OCI-LY7 (cell line): Measurements from ENCODE around the gene NXN. TPM values are rescaled to one million over a fixed set of nuclear protein-coding genes. Genes with fewer than 3 reads are reported as not detected.

Source experiments
- BruUV-seq: library from RNA; stranded (reverse); fragments of 400-500 nt; replicated peaks from 2 replicates; lab custom pipeline; 2021; lab: Mats Ljungman, UMichigan
- CTCF ChIA-PET: fragments of 300-600 bp; sonication (Branson Sonifier 250); formaldehyde crosslinking; loops from one replicate; lab custom pipeline; 2022; ENCODE audit warnings: antibody characterized with exemption; ENCODE audit not compliant: unreplicated experiment; lab: Charles Lee
- POLR2A ChIA-PET: fragments of 300-600 bp; sonication (Branson Sonifier 250); formaldehyde crosslinking; loops from one replicate; lab custom pipeline; 2022; ENCODE audit warnings: antibody characterized with exemption; lab: Charles Lee
- DNase-seq: peaks from one replicate; pipeline ENCODE4 v3.0.0-alpha.2; 2015; ENCODE audit warnings: low spot score
- H2AFZ ChIP-seq: fragments of 200-600 bp; sonication (generic), shearing (Covaris generic); 2 replicates; pipeline ENCODE4 v1.6.1; 2014; ENCODE audit warnings: mild to moderate bottlenecking, antibody characterized with exemption, low read length, moderate library complexity
- H3K27ac ChIP-seq: fragments of 200-600 bp; sonication (generic); 2 replicates; pipeline ENCODE4 v1.5.1; 2014; ENCODE audit warnings: mixed run types, low read depth, mild to moderate bottlenecking, moderate library complexity, low read length, inconsistent platforms; ENCODE audit not compliant: poor library complexity, severe bottlenecking
- H3K36me3 ChIP-seq: fragments of 200-600 bp; sonication (generic); 2 replicates; pipeline ENCODE4 v1.6.1; 2014; ENCODE audit warnings: mild to moderate bottlenecking, antibody characterized with exemption, low read length, moderate library complexity, mixed read lengths; ENCODE audit not compliant: insufficient read depth
- H3K4me1 ChIP-seq: fragments of 200-600 bp; sonication (generic); 2 replicates; pipeline ENCODE4 v1.5.1; 2014; ENCODE audit warnings: mild to moderate bottlenecking, low read length; ENCODE audit not compliant: insufficient read depth, poor library complexity, severe bottlenecking
- H3K4me2 ChIP-seq: fragments of 200-600 bp; sonication (generic); 2 replicates; pipeline ENCODE4 v1.6.1; 2014; ENCODE audit warnings: mild to moderate bottlenecking, low read length
- H3K4me3 ChIP-seq: fragments of 200-600 bp; sonication (generic); 2 replicates; pipeline ENCODE4 v1.5.1; 2014; ENCODE audit warnings: mild to moderate bottlenecking, low read depth, low read length; ENCODE audit not compliant: poor library complexity, severe bottlenecking
- H3K79me2 ChIP-seq: fragments of 200-600 bp; sonication (generic); 2 replicates; pipeline ENCODE4 v1.6.1; 2016; ENCODE audit warnings: low read depth, mild to moderate bottlenecking, low read length, moderate library complexity, mixed read lengths; ENCODE audit not compliant: insufficient read depth
- H3K9me2 ChIP-seq: fragments of 200-600 bp; sonication (generic); 2 replicates; pipeline ENCODE4 v1.6.1; 2016; ENCODE audit warnings: mild to moderate bottlenecking, low read length, mixed read lengths; ENCODE audit not compliant: insufficient read depth
- H3K9me3 ChIP-seq: fragments of 200-600 bp; sonication (generic); 2 replicates; pipeline ENCODE4 v1.6.1; 2014; ENCODE audit warnings: mild to moderate bottlenecking, mixed run types, low read length, mixed read lengths
- H4K20me1 ChIP-seq: fragments of 200-600 bp; sonication (generic); 2 replicates; pipeline ENCODE4 v1.6.1; 2014; ENCODE audit warnings: mild to moderate bottlenecking, antibody characterized with exemption, low read length, moderate library complexity, mixed read lengths; ENCODE audit not compliant: insufficient read depth
- CTCF ChIP-seq: fragments of 200-600 bp; sonication (generic); conservative IDR thresholded peaks from 2 replicates; pipeline ENCODE4 v1.5.1; 2014; ENCODE audit warnings: mild to moderate bottlenecking, antibody characterized with exemption, low read length, moderate library complexity, mixed read lengths
- EZH2phosphoT487 ChIP-seq: fragments of 200-600 bp; sonication (generic); IDR thresholded peaks from 2 replicates; pipeline ENCODE4 v1.6.1; 2018; ENCODE audit warnings: low read depth, borderline replicate concordance, mild to moderate bottlenecking, mixed run types, antibody characterized with exemption, low read length, moderate library complexity, mixed read lengths
- intact Hi-C: fragments of 100-400 bp; cut with micrococcal nuclease; formaldehyde crosslinking; loops from one replicate; pipeline ENCODE4 v1.10.0; 2022; ENCODE audit not compliant: unreplicated experiment
- total RNA-seq, 2 experiments: library from RNA; depleted of rRNA in 1 of 2; stranded (reverse); fragments of >200 nt in 1 of 2; shearing (Covaris generic) in 1 of 2; gene quantifications; 2 replicates each; pipeline ENCODE4 v1.2.3, GENCODE V29; 2014 to 2022

Gene NXN
- total RNA-seq, 2 experiments from 2014 or later, result 1.3 to 2.8 TPM

GRCh38 chr17:1026599-1026975 lies 47.0 kb upstream of the NXN start:
- no peaks in the 10 kb centered on the region for H3K79me2 ChIP-seq
- no peak overlapping the region for H3K4me3 ChIP-seq
- no peak overlapping the region for H2AFZ ChIP-seq
- H4K20me1 ChIP-seq, result no peaks in the 10 kb centered on the region
- no peaks in the 10 kb centered on the region for H3K4me1 ChIP-seq
- TF ChIP-seq CTCF, result no peak
- TF ChIP-seq EZH2phosphoT487, result no peak
- H3K9me2 ChIP-seq, result no peaks in the 10 kb centered on the region
- no peak overlapping the region for H3K4me2 ChIP-seq
- POLR2A ChIA-PET, result no interaction called here
- no peak overlapping the region for H3K27ac ChIP-seq
- CTCF ChIA-PET, result no interaction called here
- H3K36me3 ChIP-seq, result 0 out of 2 replicates have a peak, but pooled peaks cover 3% of the 10 kb centered on the region
- no peak for DNase-seq
- no TSS peak for BruUV-seq
- H3K9me3 ChIP-seq, result no peaks in the 10 kb centered on the region
- intact Hi-C loops, result no loop called here

GRCh38 chr17:1025733-1026598 lies 46.4 kb upstream of the NXN start:
- H3K79me2 ChIP-seq, result no peaks in the 10 kb centered on the region
- no peak overlapping the region for H3K4me3 ChIP-seq
- H3K4me1 ChIP-seq, result no peaks in the 10 kb centered on the region
- DNase-seq, result no peak
- H3K4me2 ChIP-seq, result no peak overlapping the region
- intact Hi-C loops, result no loop called here
- no TSS peak for BruUV-seq
- 0 out of 2 replicates have a peak, but pooled peaks cover 3% of the 10 kb centered on the region for H3K36me3 ChIP-seq
- TF ChIP-seq CTCF, result no peak
- no peak for TF ChIP-seq EZH2phosphoT487
- CTCF ChIA-PET, result no interaction called here
- POLR2A ChIA-PET, result no interaction called here
- H2AFZ ChIP-seq, result no peak overlapping the region
- H3K9me2 ChIP-seq, result no peaks in the 10 kb centered on the region
- H3K9me3 ChIP-seq, result no peaks in the 10 kb centered on the region
- no peaks in the 10 kb centered on the region for H4K20me1 ChIP-seq
- H3K27ac ChIP-seq, result no peak overlapping the region

- DNase-seq, result no peak
- intact Hi-C loops, result no loop called here
- no peak overlapping the region for H3K4me2 ChIP-seq
- H3K27ac ChIP-seq, result no peak overlapping the region
- no TSS peak for BruUV-seq
- ChIA-PET POLR2A (no interaction called here), CTCF (no interaction called here)
- no peak for TF ChIP-seq CTCF
- TF ChIP-seq EZH2phosphoT487, result no peak
- H3K36me3 ChIP-seq, result no peaks in the 10 kb centered on the region
- no peaks in the 10 kb centered on the region for H3K79me2 ChIP-seq
- H4K20me1 ChIP-seq, result no peaks in the 10 kb centered on the region
- H3K4me1 ChIP-seq, result no peaks in the 10 kb centered on the region
- no peaks in the 10 kb centered on the region for H3K9me2 ChIP-seq
- H2AFZ ChIP-seq, result no peak overlapping the region
- no peak overlapping the region for H3K4me3 ChIP-seq
- H3K9me3 ChIP-seq, result no peaks in the 10 kb centered on the region
Observed at GRCh38 chr17:1024076-1024475, 44.5 kb upstream of the NXN start.
